Mesendoderm (in vitro differentiated cells): ENCODE measurements around the gene SULF2.

Source experiments
- DNase-seq: peaks from one replicate; pipeline ENCODE4 v3.0.0; 2013
- H2AK5ac ChIP-seq: 2 replicates; pipeline ENCODE4 v1.6.1; 2013; ENCODE audit warnings: low read length, inconsistent platforms
- H2BK120ac ChIP-seq: 2 replicates; pipeline ENCODE4 v1.6.1; 2013; ENCODE audit warnings: low read depth, mild to moderate bottlenecking, low read length, moderate library complexity, mixed read lengths
- H2BK15ac ChIP-seq: replicated peaks from 2 replicates; pipeline ENCODE4 v1.6.1; 2013; ENCODE audit warnings: low read depth, mild to moderate bottlenecking, moderate library complexity
- H2BK5ac ChIP-seq: 2 replicates; pipeline ENCODE4 v1.6.1; 2013; ENCODE audit warnings: low read length, inconsistent platforms
- H3K18ac ChIP-seq: 2 replicates; pipeline ENCODE4 v1.6.1; 2013; ENCODE audit warnings: mild to moderate bottlenecking, low read length, mixed read lengths
- H3K23ac ChIP-seq: one replicate; pipeline ENCODE4 v1.6.1; 2013; ENCODE audit warnings: low read length
- H3K27ac ChIP-seq: 2 replicates; pipeline ENCODE4 v1.5.1; 2013; ENCODE audit warnings: low read depth, mild to moderate bottlenecking, inconsistent platforms, low read length, moderate library complexity
- H3K27me3 ChIP-seq: 2 replicates; pipeline ENCODE4 v1.6.1; 2013; ENCODE audit warnings: low read length, control low read depth, mild to moderate bottlenecking, inconsistent platforms; ENCODE audit not compliant: insufficient read depth, poor library complexity
- H3K36me3 ChIP-seq: 2 replicates; pipeline ENCODE4 v1.6.1; 2013; ENCODE audit warnings: low read length, inconsistent platforms; ENCODE audit not compliant: control insufficient read depth, insufficient read depth
- H3K4ac ChIP-seq: one replicate; pipeline ENCODE4 v1.6.1; 2013; ENCODE audit warnings: low read depth, mild to moderate bottlenecking, low read length, moderate library complexity
- H3K4me1 ChIP-seq: 2 replicates; pipeline ENCODE4 v1.6.1; 2013; ENCODE audit warnings: low read depth, low read length, inconsistent platforms; ENCODE audit not compliant: control insufficient read depth
- H3K4me2 ChIP-seq: 2 replicates; pipeline ENCODE4 v1.6.1; 2013; ENCODE audit warnings: low read length
- H3K4me3 ChIP-seq: 2 replicates; pipeline ENCODE4 v1.5.1; 2013; ENCODE audit warnings: mild to moderate bottlenecking, low read length
- H3K56ac ChIP-seq: one replicate; pipeline ENCODE4 v1.6.1; 2013; ENCODE audit warnings: low read length
- H3K79me1 ChIP-seq: 2 replicates; pipeline ENCODE4 v1.6.1; 2013; ENCODE audit warnings: low read length, inconsistent platforms
- H3K79me2 ChIP-seq: 2 replicates; pipeline ENCODE4 v1.6.1; 2013; ENCODE audit warnings: mild to moderate bottlenecking, low read length; ENCODE audit not compliant: control insufficient read depth, insufficient read depth
- H3K9ac ChIP-seq: 2 replicates; pipeline ENCODE4 v1.6.1; 2013; ENCODE audit warnings: low read length, inconsistent platforms
- H4K5ac ChIP-seq: one replicate; pipeline ENCODE4 v1.6.1; 2013; ENCODE audit warnings: low read length
- H4K8ac ChIP-seq: one replicate; pipeline ENCODE4 v1.6.1; 2013; ENCODE audit warnings: low read depth, mild to moderate bottlenecking, control low read depth, low read length, moderate library complexity
- WGBS: extraction: QIAGEN DNeasy Blood & Tissue Kit; methylation state at CpG from one replicate; pipeline ENCODE4 v1.1.7; 2013; ENCODE audit warnings: low lambda C conversion rate, missing lambda C conversion rate; ENCODE audit not compliant: insufficient coverage; ENCODE audit errors: extremely low coverage; 5-methylcytosine and 5-hydroxymethylcytosine counted together

SULF2 gene

GRCh38 chr20:47781632-47782031 is 3.6 kb downstream of the SULF2 start:
- Histone ChIP-seq H3K4ac (no peak overlapping the region), H4K5ac (no peak overlapping the region), H3K56ac (no peak overlapping the region), H3K4me2 (no peak overlapping the region), H3K27ac (no peak overlapping the region), H2BK15ac (no peak overlapping the region), H3K4me3 (no peak overlapping the region), H3K79me2 (no peaks in the 10 kb centered on the region), H2BK5ac (no peak overlapping the region), H3K18ac (no peak overlapping the region), H2BK120ac (no peak overlapping the region), H3K79me1 (peaks cover 6% of the 10 kb centered on the region), H3K9ac (no peak overlapping the region), H2AK5ac (no peak overlapping the region), H3K36me3 (no peaks in the 10 kb centered on the region), H3K23ac (no peak overlapping the region), H4K8ac (no peak overlapping the region), H3K27me3 (peaks cover 2% of the 10 kb centered on the region), H3K4me1 (no peaks in the 10 kb centered on the region)
- no CpG with 5 or more reads among the region's 4 CpGs for WGBS
- DNase-seq: no peak

DNA sequence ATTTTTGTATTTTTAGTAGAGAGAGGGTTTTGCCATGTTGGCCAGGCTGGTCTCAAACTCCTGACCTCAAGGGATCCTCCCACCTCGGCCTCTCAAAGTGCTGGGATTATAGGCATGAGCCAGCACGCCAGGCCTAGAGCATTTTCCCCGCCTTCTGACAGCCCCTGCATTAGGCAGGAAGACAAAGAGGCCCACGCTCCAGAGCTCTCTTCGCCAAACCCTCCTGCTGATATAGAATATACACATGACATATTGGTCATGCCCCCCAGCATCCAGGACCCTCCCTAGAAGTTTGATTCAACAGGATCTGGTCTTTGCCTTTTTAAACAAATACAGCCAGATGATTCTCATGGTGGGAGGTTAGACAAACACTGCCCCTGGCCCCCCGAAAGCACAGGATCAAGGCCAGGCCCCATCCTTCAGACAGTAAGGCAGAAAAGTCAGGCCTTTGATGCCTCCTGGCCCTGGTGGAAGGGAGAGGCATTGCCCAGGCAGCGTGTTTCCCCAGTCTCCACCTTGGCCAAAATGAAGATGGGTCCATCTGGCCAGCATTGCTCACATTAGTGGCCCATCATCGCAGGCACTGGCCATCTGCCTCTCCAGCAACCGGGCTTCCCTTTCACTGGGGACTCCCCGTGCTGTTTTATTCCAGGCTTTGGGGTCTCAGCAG is 4.4 kb downstream of the SULF2 start:
- no peak overlapping the region for H2BK15ac ChIP-seq
- H3K27me3 ChIP-seq: peaks cover 2% of the 10 kb centered on the region
- H3K79me1 ChIP-seq: peaks cover 6% of the 10 kb centered on the region
- H3K27ac ChIP-seq: no peak overlapping the region
- no peaks in the 10 kb centered on the region for H3K79me2 ChIP-seq
- H3K4me1 ChIP-seq: no peaks in the 10 kb centered on the region
- H3K4me3 ChIP-seq: no peak overlapping the region
- no peaks in the 10 kb centered on the region for H3K36me3 ChIP-seq
- H2AK5ac ChIP-seq: no peak overlapping the region
- H3K4me2 ChIP-seq: no peak overlapping the region
- no peak overlapping the region for H3K18ac ChIP-seq
- no peak overlapping the region for H3K56ac ChIP-seq
- H2BK5ac ChIP-seq: no peak overlapping the region
- no peak overlapping the region for H4K5ac ChIP-seq
- WGBS: no CpG with 5 or more reads among the region's 10 CpGs
- H4K8ac ChIP-seq: no peak overlapping the region
- H3K9ac ChIP-seq: no peak overlapping the region
- H3K4ac ChIP-seq: no peak overlapping the region
- no peak overlapping the region for H2BK120ac ChIP-seq
- DNase-seq: no peak
- H3K23ac ChIP-seq: no peak overlapping the region

- H3K79me2 ChIP-seq: no peaks in the 10 kb centered on the region
- no peak overlapping the region for H2BK120ac ChIP-seq
- H4K8ac ChIP-seq: no peak overlapping the region
- no peak overlapping the region for H2BK15ac ChIP-seq
- no peak overlapping the region for H3K9ac ChIP-seq
- H3K27ac ChIP-seq: no peak overlapping the region
- WGBS: no CpG with 5 or more reads among the region's 17 CpGs
- no peak overlapping the region for H3K4me3 ChIP-seq
- H3K18ac ChIP-seq: no peak overlapping the region
- H3K27me3 ChIP-seq: no peaks in the 10 kb centered on the region
- H3K4ac ChIP-seq: no peak overlapping the region
- no peaks in the 10 kb centered on the region for H3K36me3 ChIP-seq
- no peaks in the 10 kb centered on the region for H3K4me1 ChIP-seq
- H3K56ac ChIP-seq: no peak overlapping the region
- H3K23ac ChIP-seq: no peak overlapping the region
- no peak overlapping the region for H4K5ac ChIP-seq
- peaks cover 6% of the 10 kb centered on the region for H3K79me1 ChIP-seq
- DNase-seq: no peak
- no peak overlapping the region for H3K4me2 ChIP-seq
- H2BK5ac ChIP-seq: no peak overlapping the region
- H2AK5ac ChIP-seq: no peak overlapping the region
These were observed 6.6 kb downstream of the SULF2 start for GRCh38 chr20:47778398-47779354.

- no peaks in the 10 kb centered on the region for H3K79me2 ChIP-seq
- H2BK5ac ChIP-seq: no peak overlapping the region
- H3K18ac ChIP-seq: no peak overlapping the region
- no peak overlapping the region for H2BK15ac ChIP-seq
- H4K5ac ChIP-seq: no peak overlapping the region
- DNase-seq: no peak
- no peak overlapping the region for H4K8ac ChIP-seq
- H3K56ac ChIP-seq: no peak overlapping the region
- no peak overlapping the region for H3K4ac ChIP-seq
- peaks cover 4% of the 10 kb centered on the region for H3K79me1 ChIP-seq
- no peak overlapping the region for H3K4me2 ChIP-seq
- H3K9ac ChIP-seq: no peak overlapping the region
- no peak overlapping the region for H3K27ac ChIP-seq
- no peaks in the 10 kb centered on the region for H3K4me1 ChIP-seq
- no peak overlapping the region for H2AK5ac ChIP-seq
- H2BK120ac ChIP-seq: no peak overlapping the region
- no peaks in the 10 kb centered on the region for H3K36me3 ChIP-seq
- H3K23ac ChIP-seq: no peak overlapping the region
- no CpG with 5 or more reads among the region's 4 CpGs for WGBS
- H3K27me3 ChIP-seq: no peaks in the 10 kb centered on the region
- H3K4me3 ChIP-seq: no peak overlapping the region
These were observed 8.1 kb downstream of the SULF2 start for GRCh38 chr20:47777220-47777619.

DNA sequence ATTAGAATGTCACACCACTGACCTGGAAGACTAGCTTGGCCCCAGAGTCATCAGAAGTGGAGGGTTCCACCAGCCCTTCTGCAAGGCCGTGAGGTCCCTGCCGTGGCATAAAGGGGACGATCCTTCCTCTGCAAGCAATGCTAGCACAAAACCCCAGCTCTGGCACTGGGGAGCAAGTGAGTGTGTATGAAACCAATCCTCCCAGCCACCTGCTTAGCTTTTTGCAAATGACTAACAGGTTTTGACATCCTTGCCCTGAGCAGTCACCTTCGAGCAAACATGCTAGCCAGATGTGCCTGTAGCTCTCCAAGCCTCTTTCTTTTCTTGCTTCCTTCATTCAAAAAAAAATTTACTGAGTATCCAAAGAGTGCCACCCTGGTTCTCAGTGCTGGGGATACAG is 8.6 kb downstream of the SULF2 start:
- H3K18ac ChIP-seq: no peak overlapping the region
- H3K4me1 ChIP-seq: no peaks in the 10 kb centered on the region
- no peak for DNase-seq
- no peak overlapping the region for H3K4me2 ChIP-seq
- H3K36me3 ChIP-seq: no peaks in the 10 kb centered on the region
- H3K23ac ChIP-seq: no peak overlapping the region
- H2BK120ac ChIP-seq: no peak overlapping the region
- H4K8ac ChIP-seq: no peak overlapping the region
- H3K27me3 ChIP-seq: no peaks in the 10 kb centered on the region
- H3K4ac ChIP-seq: no peak overlapping the region
- no peak overlapping the region for H2AK5ac ChIP-seq
- H4K5ac ChIP-seq: no peak overlapping the region
- H3K56ac ChIP-seq: no peak overlapping the region
- no peak overlapping the region for H2BK5ac ChIP-seq
- no peak overlapping the region for H3K9ac ChIP-seq
- no peak overlapping the region for H3K4me3 ChIP-seq
- no peaks in the 10 kb centered on the region for H3K79me2 ChIP-seq
- no peak overlapping the region for H2BK15ac ChIP-seq
- no CpG with 5 or more reads among the region's 4 CpGs for WGBS
- H3K27ac ChIP-seq: no peak overlapping the region
- peaks cover 4% of the 10 kb centered on the region for H3K79me1 ChIP-seq
